Endothelial cell of umbilical vein (primary cell): ENCODE measurements around the gene TRAPPC6A. TPM values are rescaled to one million over a fixed set of nuclear protein-coding genes. Genes with fewer than 3 reads are reported as not detected.

Experiments used
- BruUV-seq: library from RNA; stranded (reverse); fragments of 400-500 nt; replicated peaks from 2 replicates; lab custom pipeline; 2021; lab: Mats Ljungman, UMichigan
- CTCF ChIA-PET: fragments of 300-600, 350-600 bp; sonication (Branson Sonifier 250); formaldehyde crosslinking; loops from one replicate; lab custom pipeline; 2021; ENCODE audit warnings: antibody characterized with exemption, inconsistent platforms; lab: Charles Lee
- POLR2A ChIA-PET: fragments of 300-600, 350-600 bp; sonication (Branson Sonifier 250); formaldehyde crosslinking; loops from one replicate; lab custom pipeline; 2021; ENCODE audit warnings: antibody characterized with exemption, inconsistent platforms; lab: Charles Lee
- DNase-seq: peaks from one replicate; pipeline ENCODE4 v3.0.0-alpha.2; 2011; ENCODE audit warnings: low read depth, low spot score
- FAIRE-seq: peaks from 2 replicates; lab custom pipeline; 2011; peaks lifted over from hg19 to GRCh38; lab: Jason Lieb, UNC
- H2AFZ ChIP-seq: 2 replicates; pipeline ENCODE4 v1.6.0; 2012; ENCODE audit warnings: low read depth, low read length, control low read depth, inconsistent platforms
- H3K27ac ChIP-seq: 2 replicates; pipeline ENCODE4 v1.5.1; 2011; ENCODE audit warnings: low read depth, mild to moderate bottlenecking, control low read depth, low read length, moderate library complexity; ENCODE audit not compliant: insufficient read depth
- H3K27me3 ChIP-seq, 2 experiments: 2 replicates each; pipeline versions ENCODE4 v1.6.0 to v1.6.1; 2011; ENCODE audit warnings: low read length in 2 of 2, mixed read lengths in 1 of 2; ENCODE audit not compliant: control insufficient read depth in 2 of 2, insufficient read depth in 2 of 2
- H3K36me3 ChIP-seq, 2 experiments: 2 replicates in 1 of 2; 3 replicates in 1 of 2; pipeline ENCODE4 v1.5.1; 2011; ENCODE audit warnings: low read length in 2 of 2, mild to moderate bottlenecking in 1 of 2, moderate library complexity in 1 of 2; ENCODE audit not compliant: control insufficient read depth in 2 of 2, insufficient read depth in 2 of 2; ENCODE audit errors: extremely low read depth in 1 of 2
- H3K4me1 ChIP-seq: 3 replicates; pipeline ENCODE4 v1.5.1; 2011; ENCODE audit warnings: mild to moderate bottlenecking, low read length; ENCODE audit not compliant: control insufficient read depth, insufficient read depth; ENCODE audit errors: extremely low read depth
- H3K4me2 ChIP-seq: 2 replicates; pipeline ENCODE4 v1.6.1; 2011; ENCODE audit warnings: low read length, control low read depth, mixed read lengths; ENCODE audit not compliant: insufficient read depth
- H3K4me3 ChIP-seq, 3 experiments: fragments of 200-600 bp in 1 of 3; sonication (generic), shearing (Covaris generic) in 1 of 3; replicated peaks in 1 of 3; 2 replicates each; pipeline ENCODE4 v1.5.1; 2011 to 2016; ENCODE audit warnings: control low read depth in 3 of 3, low read length in 3 of 3, mild to moderate bottlenecking in 2 of 3, inconsistent platforms in 1 of 3, low read depth in 1 of 3, moderate library complexity in 1 of 3; ENCODE audit not compliant: insufficient read depth in 1 of 3
- H3K79me2 ChIP-seq: 2 replicates; pipeline ENCODE4 v1.6.0; 2012; ENCODE audit warnings: low read length, inconsistent platforms; ENCODE audit not compliant: control insufficient read depth, insufficient read depth
- H3K9ac ChIP-seq: replicated peaks from 2 replicates; pipeline ENCODE3; 2011; ENCODE audit warnings: low read length, control low read depth; ENCODE audit not compliant: insufficient read depth; ENCODE audit errors: extremely low read depth
- H3K9me1 ChIP-seq: replicated peaks from 3 replicates; pipeline ENCODE4 v1.6.0; 2011; ENCODE audit warnings: mild to moderate bottlenecking, low read length; ENCODE audit not compliant: control insufficient read depth, insufficient read depth; ENCODE audit errors: extremely low read depth
- H3K9me3 ChIP-seq: replicated peaks from 2 replicates; pipeline ENCODE4 v1.5.1; 2012; ENCODE audit warnings: low read length, inconsistent platforms; ENCODE audit not compliant: control insufficient read depth, insufficient read depth
- H4K20me1 ChIP-seq: replicated peaks from 2 replicates; pipeline ENCODE3; 2011; ENCODE audit warnings: mild to moderate bottlenecking, low read length; ENCODE audit not compliant: control insufficient read depth, insufficient read depth; ENCODE audit errors: extremely low read depth
- CTCF ChIP-seq, 2 donors: IDR thresholded peaks; 1 replicate in 1 of 2; 2 replicates in 1 of 2; pipeline ENCODE4 v1.5.1; 2011; ENCODE audit warnings: low read length in 2 of 2, mild to moderate bottlenecking in 2 of 2, moderate library complexity in 2 of 2, control low read depth in 1 of 2, inconsistent platforms in 1 of 2, low read depth in 1 of 2; ENCODE audit not compliant: insufficient read depth in 1 of 2; ENCODE audit errors: extremely low read depth in 1 of 2
- EZH2 ChIP-seq: IDR thresholded peaks from 2 replicates; pipeline ENCODE4 v1.6.1; 2012; ENCODE audit warnings: borderline replicate concordance, low read depth, mild to moderate bottlenecking, moderate library complexity, low read length, inconsistent platforms; ENCODE audit not compliant: severe bottlenecking
- FOS ChIP-seq: IDR thresholded peaks from 2 replicates; pipeline ENCODE4 v1.6.1; 2011; ENCODE audit warnings: mild to moderate bottlenecking, low read length, moderate library complexity, borderline replicate concordance; ENCODE audit not compliant: insufficient read depth
- GATA2 ChIP-seq: IDR thresholded peaks from 2 replicates; pipeline ENCODE4 v1.7.0; 2011; ENCODE audit warnings: low read depth, mild to moderate bottlenecking, moderate library complexity, mixed read lengths, low read length; ENCODE audit not compliant: insufficient read length, insufficient read depth
- JUN ChIP-seq: IDR thresholded peaks from 2 replicates; pipeline ENCODE4 v1.6.1; 2011; ENCODE audit warnings: borderline replicate concordance, low read depth; ENCODE audit not compliant: insufficient read length, insufficient read depth
- MYC ChIP-seq: IDR thresholded peaks from one replicate; pipeline ENCODE4 v1.6.1; 2011; ENCODE audit warnings: mild to moderate bottlenecking, low read depth, low read length
- POLR2A ChIP-seq: IDR thresholded peaks from 2 replicates; pipeline ENCODE4 v1.6.1; 2012; ENCODE audit warnings: low read depth, mild to moderate bottlenecking, control low read depth, low read length
- POLR2AphosphoS5 ChIP-seq: IDR thresholded peaks from 2 replicates; pipeline ENCODE4 v1.6.1; 2012; ENCODE audit warnings: low read depth, mild to moderate bottlenecking, control low read depth, low read length, moderate library complexity; ENCODE audit not compliant: insufficient read depth
- dilution Hi-C: fragments of 300-500 bp; cut with MboI; formaldehyde crosslinking; loops from one replicate; pipeline ENCODE4 v1.15.0; 2019; ENCODE audit warnings: low sequenced_read_pairs; ENCODE audit not compliant: extremely low pct_ligation_motif_present
- intact Hi-C: fragments of 100-400 bp; cut with micrococcal nuclease; formaldehyde crosslinking; loops from one replicate; pipeline ENCODE4 v1.10.0; 2022
- polyA plus RNA-seq, 4 experiments: library from polyadenylated mRNA; depleted of rRNA in 3 of 4; stranded (reverse) in 3 of 4; unstranded in 1 of 4; fragments of >200 nt; gene quantifications; 2 replicates each; pipeline versions ENCODE4 v1.2.1 to v1.2.3, GENCODE V29; 2011 to 2012; ENCODE audit warnings: missing spikeins in 1 of 4
- total RNA-seq: library from RNA; stranded (reverse); gene quantifications from 2 replicates; pipeline ENCODE4 v1.2.3, GENCODE V29; 2021
- TF ChIP-seq, protein P1 (sequence below): IDR thresholded peaks from 2 replicates; pipeline ENCODE4 v1.6.1; 2011; ENCODE audit not compliant: insufficient read depth, insufficient read length

The TRAPPC6A gene
- total and polyA plus RNA-seq, 2 donors (not counting 3 experiments of a cell fraction or from before 2014, with no cell fraction given), result 18.1 to 45.4 TPM

GRCh38 chr19:45163156-45163555 is 14.9 kb downstream of the TRAPPC6A start:
- H3K4me2 ChIP-seq, result no peak overlapping the region
- no peak overlapping the region for H2AFZ ChIP-seq
- no peak overlapping the region for H3K4me3 ChIP-seq
- intact Hi-C loops, result loop anchor here (2.0 kb wide), 1 partner anchor 176 kb away; no protein-coding TSS in a partner anchor
- dilution Hi-C loops, result no loop called here
- H3K27ac ChIP-seq, result no peak overlapping the region
- CTCF ChIA-PET, result interaction anchor here (0.8 to 1.5 kb wide), 3 partner anchors 9 to 71 kb away, joined by 3 to 14 read pairs (median 3); no protein-coding TSS in a partner anchor
- TF ChIP-seq CTCF (IDR thresholded peaks at IDR 0.05; ENCODE audit: extremely low read depth in 1 of 2, insufficient read depth in 1 of 2, low read depth in 1 of 2, low read length in 2 of 2) (no peak), POLR2AphosphoS5 (no peak), POLR2A (no peak), JUN (no peak), FOS (no peak), EZH2 (no peak), GATA2 (no peak), MYC (no peak)
- TF ChIP-seq, protein P1, sequence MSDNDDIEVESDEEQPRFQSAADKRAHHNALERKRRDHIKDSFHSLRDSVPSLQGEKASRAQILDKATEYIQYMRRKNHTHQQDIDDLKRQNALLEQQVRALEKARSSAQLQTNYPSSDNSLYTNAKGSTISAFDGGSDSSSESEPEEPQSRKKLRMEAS, result no peak
- H3K27me3 ChIP-seq, result no peaks in the 10 kb centered on the region
- peaks cover 6% of the 10 kb centered on the region for H3K4me1 ChIP-seq
- no peaks in the 10 kb centered on the region for H3K9me3 ChIP-seq
- FAIRE-seq, result no peak
- BruUV-seq, result no TSS peak
- H4K20me1 ChIP-seq, result no peaks in the 10 kb centered on the region
- POLR2A ChIA-PET, result no interaction called here
- no peak for DNase-seq
- no peaks in the 10 kb centered on the region for H3K79me2 ChIP-seq
- no peaks in the 10 kb centered on the region for H3K9me1 ChIP-seq
- no peak overlapping the region for H3K9ac ChIP-seq
- no peaks in the 10 kb centered on the region for H3K36me3 ChIP-seq
